ENCODE measurements around the gene AHCYL2.
"Not testable (repeated sequence)": the region's sequence is repeated elsewhere in the genome, so short reads cannot be mapped to it uniquely, and the experiment has no call there.

AHCYL2 gene

GRCh38 chr7:129347330-129347729 is 122.5 kb downstream of the AHCYL2 start:
- no peak for DNase-seq (ENCODE audit: low read depth in 1 of 2, low spot score in 1 of 2)

GRCh38 chr7:129348023-129348740 is 123.4 kb downstream of the AHCYL2 start:
- DNase-seq (ENCODE audit: low read depth in 1 of 2, low spot score in 1 of 2): no peak

GRCh38 chr7:129351320-129351719 is 126.5 kb downstream of the AHCYL2 start:
- no peak for DNase-seq (ENCODE audit: low read depth in 1 of 2, low spot score in 1 of 2)

GRCh38 chr7:129353104-129353503 is 128.3 kb downstream of the AHCYL2 start:
- DNase-seq (ENCODE audit: low read depth in 1 of 2, low spot score in 1 of 2): not testable (repeated sequence)

- no peak for DNase-seq (ENCODE audit: low read depth in 1 of 2, low spot score in 1 of 2)
Observed at GRCh38 chr7:129354428-129355157, 129.8 kb downstream of the AHCYL2 start.

GRCh38 chr7:129356176-129356575 is 131.3 kb downstream of the AHCYL2 start:
- no peak for DNase-seq (ENCODE audit: low read depth in 1 of 2, low spot score in 1 of 2)

GRCh38 chr7:129359176-129359575 is 134.3 kb downstream of the AHCYL2 start:
- no peak for DNase-seq (ENCODE audit: low read depth in 1 of 2, low spot score in 1 of 2)

- no peak for DNase-seq (ENCODE audit: low read depth in 1 of 2, low spot score in 1 of 2)
Observed at GRCh38 chr7:129359638-129360037, 134.8 kb downstream of the AHCYL2 start.

- no peak for DNase-seq (ENCODE audit: low read depth in 1 of 2, low spot score in 1 of 2)
Observed at GRCh38 chr7:129361771-129362170, 136.9 kb downstream of the AHCYL2 start.

- no peak for DNase-seq (ENCODE audit: low read depth in 1 of 2, low spot score in 1 of 2)
Observed at GRCh38 chr7:129362496-129362895, 137.7 kb downstream of the AHCYL2 start.

GRCh38 chr7:129367349-129367699 is 142.5 kb downstream of the AHCYL2 start:
- no peak for DNase-seq (ENCODE audit: low read depth in 1 of 2, low spot score in 1 of 2)

- peak; percentile 51 to 62 for DNase-seq (ENCODE audit: low read depth in 1 of 2, low spot score in 1 of 2)
Observed at GRCh38 chr7:129367700-129368388, 143.0 kb downstream of the AHCYL2 start.

- DNase-seq (ENCODE audit: low read depth in 1 of 2, low spot score in 1 of 2): no peak
Observed at GRCh38 chr7:129368389-129368986, 143.7 kb downstream of the AHCYL2 start.

GRCh38 chr7:129369447-129369846 is 144.6 kb downstream of the AHCYL2 start:
- DNase-seq (ENCODE audit: low read depth in 1 of 2, low spot score in 1 of 2): not testable (repeated sequence)

GRCh38 chr7:129370812-129371211 is 146.0 kb downstream of the AHCYL2 start:
- DNase-seq (ENCODE audit: low read depth in 1 of 2, low spot score in 1 of 2): no peak

GRCh38 chr7:129371487-129371886 is 146.7 kb downstream of the AHCYL2 start:
- DNase-seq (ENCODE audit: low read depth in 1 of 2, low spot score in 1 of 2): no peak

- DNase-seq (ENCODE audit: low read depth in 1 of 2, low spot score in 1 of 2): no peak
Observed at GRCh38 chr7:129373651-129374428, 149.0 kb downstream of the AHCYL2 start.

GRCh38 chr7:129375141-129375938 is 150.5 kb downstream of the AHCYL2 start:
- DNase-seq (ENCODE audit: low read depth in 1 of 2, low spot score in 1 of 2): no peak

- DNase-seq (ENCODE audit: low read depth in 1 of 2, low spot score in 1 of 2): peak in 1 of 2 donors; percentile 38
Observed at GRCh38 chr7:129376076-129376777, 151.4 kb downstream of the AHCYL2 start.

Data from activated CD4-positive, alpha-beta T cell treated with anti-CD3 and anti-CD28 coated beads, Interleukin-2, amount 50 U/mL, for 24 hours (primary cell).